ENCODE data around the gene DOCK11. TPM values are rescaled to one million over a fixed set of nuclear protein-coding genes. Genes with fewer than 3 reads are reported as not detected.

The DOCK11 gene
- total RNA-seq, 2 experiments from 2014 or later: 32.8 to 34.8 TPM

DNA sequence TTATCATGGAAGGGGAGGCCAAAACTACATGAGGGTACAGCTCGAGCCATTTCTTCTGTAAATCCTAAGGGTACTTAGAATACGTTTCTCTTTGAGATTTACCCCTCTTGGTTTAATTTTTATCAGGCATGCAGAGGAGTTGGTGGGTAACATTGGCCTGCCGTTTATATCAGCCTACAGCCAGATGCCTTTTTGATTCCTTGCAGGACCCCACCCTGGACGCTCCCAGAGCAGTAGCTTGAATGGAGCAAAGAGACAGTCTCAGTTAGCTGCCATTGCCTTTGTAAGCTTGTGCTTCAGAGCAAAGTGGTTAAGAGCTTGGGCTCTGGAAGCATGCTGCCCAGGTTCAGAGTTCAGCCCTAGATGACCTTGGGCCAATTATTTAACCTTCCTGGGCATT lies 9.0 kb downstream of the DOCK11 start:
- CTCF ChIA-PET: no interaction called here
- H3K27ac Mint-ChIP-seq: peak overlapping the region; percentile 96
- H3K9me3 Mint-ChIP-seq: no peaks in the 10 kb centered on the region
- H3K4me1 Mint-ChIP-seq (ENCODE audit: low read depth): peaks cover 59% of the 10 kb centered on the region
- no peaks in the 10 kb centered on the region for H3K27me3 Mint-ChIP-seq (ENCODE audit: low read depth)
- H3K36me3 Mint-ChIP-seq (ENCODE audit: low read depth): peaks cover 4% of the 10 kb centered on the region
- no peak overlapping the region for H3K4me3 Mint-ChIP-seq
- no peak for DNase-seq
- intact Hi-C loops (cut with micrococcal nuclease): no loop called here

DNA sequence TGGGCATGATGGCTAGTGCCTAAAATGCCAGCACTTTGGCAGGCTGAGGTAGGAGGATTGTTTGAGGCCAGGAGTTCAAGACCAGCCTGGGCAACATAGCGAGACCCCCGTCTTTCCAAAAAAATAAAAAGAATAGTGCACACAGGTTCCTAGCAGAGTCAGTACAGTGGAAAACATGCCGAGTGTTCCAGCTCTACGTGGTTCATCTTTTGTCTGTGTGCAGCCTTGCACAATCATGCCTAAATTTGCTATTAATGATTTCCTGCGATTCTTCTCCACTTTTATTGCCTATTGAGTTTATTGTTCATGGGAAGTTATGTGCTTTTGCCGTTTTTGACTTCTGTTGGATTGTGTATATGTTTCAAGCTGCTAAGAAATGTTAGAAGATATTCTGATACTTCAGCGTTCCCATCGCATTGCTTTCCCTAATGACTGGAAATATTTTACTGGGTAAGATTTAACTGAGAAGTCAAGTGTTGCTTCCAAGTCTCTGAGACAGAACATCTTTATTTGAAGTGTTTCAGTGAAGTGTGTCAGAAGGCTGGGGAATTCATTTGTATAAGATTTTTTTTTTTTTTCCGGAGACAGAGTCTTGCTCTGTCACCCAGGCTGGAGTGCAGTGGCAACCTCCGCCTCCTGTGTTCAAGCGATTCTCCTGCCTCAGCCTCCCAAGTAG lies 11.3 kb downstream of the DOCK11 start:
- intact Hi-C loops (cut with micrococcal nuclease): no loop called here
- DNase-seq: no peak
- peaks cover 4% of the 10 kb centered on the region for H3K36me3 Mint-ChIP-seq (ENCODE audit: low read depth)
- no peaks in the 10 kb centered on the region for H3K9me3 Mint-ChIP-seq
- no peak overlapping the region for H3K4me3 Mint-ChIP-seq
- no peak overlapping the region for H3K27ac Mint-ChIP-seq
- peaks cover 75% of the 10 kb centered on the region for H3K4me1 Mint-ChIP-seq (ENCODE audit: low read depth)
- CTCF ChIA-PET: no interaction called here
- H3K27me3 Mint-ChIP-seq (ENCODE audit: low read depth): no peaks in the 10 kb centered on the region

DNA sequence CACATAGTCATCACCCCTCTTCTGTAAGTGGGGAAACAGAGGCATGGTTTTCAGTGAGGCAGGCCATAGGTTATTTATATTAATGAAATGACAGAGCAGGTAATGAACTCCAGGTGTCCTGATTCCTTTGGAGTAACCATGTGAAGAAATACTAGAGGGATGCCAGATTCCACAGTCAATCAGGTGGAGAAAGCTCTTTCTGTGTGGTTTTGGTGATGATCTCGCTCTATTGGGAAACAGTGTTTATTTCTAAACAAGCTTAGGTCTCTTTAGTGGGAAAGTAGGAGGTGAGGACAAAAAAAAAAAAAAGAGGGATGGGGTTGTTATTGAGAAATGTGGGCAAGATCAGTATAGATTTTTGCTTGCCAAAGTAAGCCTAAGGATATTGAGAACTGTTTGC lies 12.2 kb downstream of the DOCK11 start:
- Mint-ChIP-seq H3K27ac (peak overlapping the region; percentile 47), H3K36me3 (ENCODE audit: low read depth) (peaks cover 4% of the 10 kb centered on the region), H3K4me1 (ENCODE audit: low read depth) (peaks cover 73% of the 10 kb centered on the region), H3K9me3 (no peaks in the 10 kb centered on the region), H3K4me3 (no peak overlapping the region), H3K27me3 (ENCODE audit: low read depth) (no peaks in the 10 kb centered on the region)
- CTCF ChIA-PET: no interaction called here
- DNase-seq: no peak
- intact Hi-C loops (cut with micrococcal nuclease): no loop called here

DNA sequence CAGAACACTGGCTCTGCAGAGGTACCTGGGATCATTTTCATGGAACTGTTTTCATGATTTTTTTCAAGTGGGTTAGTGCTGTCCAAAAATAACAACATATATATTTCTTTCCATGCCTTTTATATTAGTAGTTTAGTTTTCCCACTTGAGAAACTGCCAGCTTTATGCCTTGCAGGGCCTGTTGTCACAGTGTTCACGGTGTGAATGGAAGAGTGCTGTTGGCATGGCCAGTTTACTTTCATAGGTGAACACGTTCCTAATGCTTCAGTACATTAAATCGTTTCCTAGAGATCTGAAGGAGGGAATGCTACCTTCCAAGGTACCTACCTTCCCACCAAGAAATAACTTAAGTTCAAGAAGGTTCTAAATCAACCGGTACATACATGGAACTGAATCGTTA lies 12.6 kb downstream of the DOCK11 start:
- DNase-seq: no peak
- intact Hi-C loops (cut with micrococcal nuclease): no loop called here
- peaks cover 75% of the 10 kb centered on the region for H3K4me1 Mint-ChIP-seq (ENCODE audit: low read depth)

DNA sequence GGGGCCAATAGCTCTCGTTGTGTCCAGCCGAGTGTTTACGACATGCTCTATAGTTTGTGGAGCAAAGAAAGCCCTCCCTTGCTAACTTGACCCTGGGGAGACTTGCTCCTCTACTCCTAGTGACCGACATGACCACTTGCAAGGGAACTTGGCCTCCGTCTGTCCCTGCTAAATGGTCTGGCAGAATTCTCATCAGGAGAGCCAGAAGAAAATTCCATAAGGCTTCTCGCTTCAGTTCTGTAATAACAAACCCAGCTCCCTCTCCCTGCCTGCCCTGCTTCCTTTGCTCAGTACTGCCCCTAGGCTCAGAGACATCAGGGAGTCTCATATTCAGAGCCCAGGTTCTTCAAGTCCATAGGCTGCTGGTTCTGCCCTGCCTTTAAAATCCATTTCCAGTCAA lies 13.0 kb downstream of the DOCK11 start:
- no peaks in the 10 kb centered on the region for H3K27me3 Mint-ChIP-seq (ENCODE audit: low read depth)
- intact Hi-C loops (cut with micrococcal nuclease): no loop called here
- peaks cover 10% of the 10 kb centered on the region for H3K36me3 Mint-ChIP-seq (ENCODE audit: low read depth)
- H3K9me3 Mint-ChIP-seq: no peaks in the 10 kb centered on the region
- CTCF ChIA-PET: interaction anchor here (0.8 to 1.5 kb wide), 2 partner anchors 10 to 12 kb away, joined by 3 read pairs; no protein-coding TSS in a partner anchor
- H3K27ac Mint-ChIP-seq: no peak overlapping the region
- H3K4me1 Mint-ChIP-seq (ENCODE audit: low read depth): peaks cover 75% of the 10 kb centered on the region
- H3K4me3 Mint-ChIP-seq: no peak overlapping the region
- DNase-seq: no peak

More for the DNA sequence above, 12.6 kb downstream of the DOCK11 start:
- Mint-ChIP-seq H3K27me3 (ENCODE audit: low read depth) (no peaks in the 10 kb centered on the region), H3K9me3 (no peaks in the 10 kb centered on the region), H3K36me3 (ENCODE audit: low read depth) (peaks cover 8% of the 10 kb centered on the region), H3K27ac (no peak overlapping the region), H3K4me3 (no peak overlapping the region)
- CTCF ChIA-PET: interaction anchor here (0.8 to 1.5 kb wide), 2 partner anchors 9 to 12 kb away, joined by 3 read pairs; no protein-coding TSS in a partner anchor

DNA sequence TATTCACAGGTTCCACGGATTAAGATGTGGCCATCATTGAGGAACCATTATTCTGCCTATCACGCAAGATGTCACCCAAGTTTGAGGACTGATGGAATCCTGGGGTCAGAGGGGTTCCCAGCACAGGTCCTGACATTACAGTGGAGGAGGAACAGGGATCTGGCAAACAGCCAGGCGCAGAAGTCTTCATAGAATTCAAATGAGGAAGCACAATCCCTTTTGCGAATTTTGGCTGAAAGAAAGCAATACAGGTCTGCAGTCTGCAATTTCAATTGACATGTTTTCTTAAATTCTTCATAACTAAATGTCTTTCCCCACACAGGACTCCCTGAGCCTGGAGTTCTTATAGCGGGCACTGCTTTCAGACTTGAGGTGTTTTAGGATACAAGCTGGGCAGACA lies 14.5 kb downstream of the DOCK11 start:
- no peak for DNase-seq
- CTCF ChIA-PET: no interaction called here
- intact Hi-C loops (cut with micrococcal nuclease): no loop called here
- H3K27ac Mint-ChIP-seq: no peak overlapping the region
- H3K4me1 Mint-ChIP-seq (ENCODE audit: low read depth): peaks cover 75% of the 10 kb centered on the region
- no peaks in the 10 kb centered on the region for H3K27me3 Mint-ChIP-seq (ENCODE audit: low read depth)
- no peaks in the 10 kb centered on the region for H3K9me3 Mint-ChIP-seq
- peaks cover 22% of the 10 kb centered on the region for H3K36me3 Mint-ChIP-seq (ENCODE audit: low read depth)
- no peak overlapping the region for H3K4me3 Mint-ChIP-seq

DNA sequence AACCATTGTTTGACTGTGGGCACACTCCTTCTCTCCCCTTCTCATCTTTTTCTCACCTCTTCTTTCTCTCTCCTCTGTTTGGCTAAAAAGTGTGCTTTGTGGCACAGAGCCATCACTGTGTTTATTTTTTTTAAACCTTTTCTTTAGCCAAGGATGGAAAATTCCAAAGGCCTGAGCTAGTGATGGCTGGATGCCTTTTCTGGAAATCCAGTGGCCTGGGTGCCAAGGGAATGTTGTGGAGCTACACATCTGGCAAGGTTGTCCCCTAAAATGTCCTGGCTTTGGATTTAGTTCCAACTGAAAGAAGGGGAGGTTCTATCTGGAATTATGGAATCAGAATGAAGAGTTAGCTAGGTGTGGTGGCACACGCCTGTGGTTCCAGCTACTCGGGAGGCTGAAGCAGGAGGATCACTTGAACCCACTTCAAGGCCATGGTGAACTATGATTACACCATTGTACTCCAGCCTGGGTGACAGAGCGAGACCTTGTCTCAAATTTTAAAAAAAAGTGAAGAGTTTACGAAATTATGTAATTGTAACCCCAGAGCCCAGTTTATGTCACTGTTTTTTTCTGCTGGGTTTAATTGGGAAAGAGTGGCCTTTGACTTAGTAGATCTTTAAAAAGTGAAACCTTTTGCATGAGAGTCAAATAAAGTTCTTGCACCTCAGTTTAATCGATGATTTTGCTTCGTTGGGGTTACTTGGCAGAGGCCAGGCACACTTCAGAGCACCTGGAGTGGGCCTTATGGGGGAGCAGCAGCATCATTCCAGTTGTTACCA lies 17.7 kb downstream of the DOCK11 start:
- Mint-ChIP-seq H3K9me3 (no peaks in the 10 kb centered on the region), H3K36me3 (ENCODE audit: low read depth) (peaks cover 25% of the 10 kb centered on the region), H3K4me3 (no peak overlapping the region), H3K27ac (peak overlapping the region; percentile 36), H3K4me1 (ENCODE audit: low read depth) (peaks cover 65% of the 10 kb centered on the region), H3K27me3 (ENCODE audit: low read depth) (no peaks in the 10 kb centered on the region)
- CTCF ChIA-PET: interaction anchor here (1.0 kb wide), 1 partner anchor 87 kb away, joined by 12 read pairs; no protein-coding TSS in a partner anchor
- intact Hi-C loops (cut with micrococcal nuclease): no loop called here
- DNase-seq: no peak

DNA sequence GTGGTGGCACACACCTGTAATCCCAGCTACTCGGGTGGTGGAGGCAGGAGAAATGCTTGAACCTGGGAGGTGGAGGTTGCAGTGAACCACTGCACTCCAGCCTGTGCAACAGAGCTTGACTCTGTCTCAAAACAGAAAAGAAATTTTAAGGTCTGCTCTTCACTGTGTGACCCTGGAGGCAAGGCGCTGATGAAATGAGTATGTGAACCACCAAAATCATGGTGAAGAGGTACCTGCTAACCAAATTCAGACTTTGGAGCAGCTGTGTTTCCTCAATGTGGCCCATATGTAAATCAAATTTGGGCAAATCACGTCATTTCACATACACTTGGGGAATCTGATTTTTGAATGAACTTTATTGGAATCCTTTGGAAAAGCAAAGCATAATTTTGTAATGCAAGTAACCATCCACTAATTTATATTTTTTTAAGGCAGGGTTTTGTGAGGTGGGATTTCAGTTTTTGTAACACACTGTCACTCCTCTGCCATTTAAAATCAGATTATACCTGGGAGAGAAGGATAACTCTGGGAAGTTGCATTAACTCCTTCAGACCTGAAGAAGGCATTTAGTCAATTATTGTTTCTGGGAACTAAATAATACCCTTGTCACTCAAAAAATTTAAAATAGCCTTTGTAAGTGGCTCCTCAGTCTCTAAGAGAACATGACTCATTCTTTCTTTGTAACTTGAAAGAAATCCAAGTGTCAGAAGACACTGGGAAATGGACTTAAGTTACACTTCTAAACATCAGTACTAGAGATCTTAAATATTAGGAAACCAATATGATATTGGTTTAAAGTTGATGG lies 24.0 kb downstream of the DOCK11 start:
- peaks cover 67% of the 10 kb centered on the region for H3K4me1 Mint-ChIP-seq (ENCODE audit: low read depth)
- no peak for DNase-seq
- H3K4me3 Mint-ChIP-seq: no peak overlapping the region
- CTCF ChIA-PET: no interaction called here
- peaks cover 9% of the 10 kb centered on the region for H3K36me3 Mint-ChIP-seq (ENCODE audit: low read depth)
- intact Hi-C loops (cut with micrococcal nuclease): no loop called here
- no peaks in the 10 kb centered on the region for H3K27me3 Mint-ChIP-seq (ENCODE audit: low read depth)
- peak overlapping the region; percentile 65 for H3K27ac Mint-ChIP-seq
- H3K9me3 Mint-ChIP-seq: no peaks in the 10 kb centered on the region

DNA sequence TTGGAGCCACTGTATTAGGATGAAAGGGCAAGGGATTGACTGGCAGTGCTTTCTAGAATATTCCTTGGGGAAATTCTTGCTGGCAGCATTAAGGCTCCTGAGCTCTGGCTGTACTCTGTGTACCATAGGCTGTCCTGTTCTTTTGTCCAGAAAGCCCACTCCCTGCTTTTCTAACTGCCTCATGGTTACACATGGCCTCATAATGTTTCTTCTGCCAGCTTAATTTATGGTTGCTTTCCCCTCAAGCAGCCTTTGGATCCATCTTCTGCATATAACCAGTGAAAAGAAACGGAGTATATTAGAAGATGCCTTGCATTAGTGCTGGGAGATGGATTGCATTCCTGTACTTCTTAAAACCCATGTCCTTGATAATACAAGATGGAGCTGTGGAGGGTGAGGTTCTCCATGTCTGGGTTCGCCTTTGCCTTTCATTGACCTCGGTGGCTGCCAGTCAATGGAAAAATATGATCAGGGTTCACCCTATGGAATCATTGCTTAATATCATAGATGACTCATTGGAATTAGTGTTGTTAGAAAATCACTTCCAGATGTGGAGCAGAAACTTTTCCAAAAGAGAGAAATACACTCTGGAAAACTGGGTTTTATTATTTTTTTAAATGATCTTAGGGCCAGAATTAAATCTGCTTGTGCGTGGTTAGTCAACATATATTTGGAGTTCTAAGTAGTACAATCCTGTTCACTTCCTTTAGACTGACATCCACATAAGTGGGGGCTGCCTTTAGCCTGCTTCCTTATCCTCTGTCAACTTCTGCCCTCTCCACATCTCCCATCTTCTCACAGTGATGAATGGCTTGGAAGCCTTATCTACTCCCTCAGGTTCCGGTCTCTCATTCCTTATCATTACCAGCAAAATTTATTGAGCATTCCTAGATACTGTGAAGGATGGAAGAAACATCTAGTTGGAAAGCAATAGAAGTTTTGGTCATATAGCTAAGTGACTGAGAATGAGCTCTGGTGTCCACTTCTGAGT lies 24.9 kb downstream of the DOCK11 start:
- Mint-ChIP-seq H3K36me3 (ENCODE audit: low read depth) (no peaks in the 10 kb centered on the region), H3K9me3 (no peaks in the 10 kb centered on the region), H3K4me3 (no peak overlapping the region), H3K27ac (peak overlapping the region; percentile 65), H3K27me3 (ENCODE audit: low read depth) (no peaks in the 10 kb centered on the region), H3K4me1 (ENCODE audit: low read depth) (peaks cover 71% of the 10 kb centered on the region)
- CTCF ChIA-PET: interaction anchor here (0.9 to 2.0 kb wide), 2 partner anchors 10 to 14 kb away, joined by 3 to 4 read pairs; no protein-coding TSS in a partner anchor
- intact Hi-C loops (cut with micrococcal nuclease): no loop called here
- DNase-seq: no peak

DNA sequence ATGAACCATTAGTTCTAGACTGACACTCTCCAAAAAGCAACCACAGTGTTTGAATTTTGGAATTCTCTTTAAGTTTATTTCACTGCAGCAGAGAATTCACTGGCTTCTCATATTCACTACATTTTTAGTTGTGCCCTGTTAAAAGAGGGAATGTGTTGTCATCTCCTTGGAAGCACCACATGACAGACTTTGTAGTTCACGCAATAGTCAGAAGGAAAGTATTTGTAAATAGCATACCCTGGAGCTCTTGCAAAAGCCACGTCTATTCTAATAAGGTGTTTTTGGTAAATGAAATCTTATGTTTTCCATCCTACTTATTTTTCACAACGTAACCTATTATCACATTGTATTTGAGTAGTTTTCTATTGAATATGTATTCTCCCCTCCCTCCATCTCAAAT lies 25.8 kb downstream of the DOCK11 start:
- H3K9me3 Mint-ChIP-seq: no peaks in the 10 kb centered on the region
- H3K27ac Mint-ChIP-seq: peak overlapping the region; percentile 8
- H3K36me3 Mint-ChIP-seq (ENCODE audit: low read depth): no peaks in the 10 kb centered on the region
- intact Hi-C loops (cut with micrococcal nuclease): no loop called here
- H3K27me3 Mint-ChIP-seq (ENCODE audit: low read depth): no peaks in the 10 kb centered on the region
- H3K4me1 Mint-ChIP-seq (ENCODE audit: low read depth): peaks cover 77% of the 10 kb centered on the region
- H3K4me3 Mint-ChIP-seq: no peak overlapping the region
- CTCF ChIA-PET: interaction anchor here (0.9 to 2.0 kb wide), 2 partner anchors 9 to 13 kb away, joined by 3 to 4 read pairs; no protein-coding TSS in a partner anchor
- DNase-seq: no peak

DNA sequence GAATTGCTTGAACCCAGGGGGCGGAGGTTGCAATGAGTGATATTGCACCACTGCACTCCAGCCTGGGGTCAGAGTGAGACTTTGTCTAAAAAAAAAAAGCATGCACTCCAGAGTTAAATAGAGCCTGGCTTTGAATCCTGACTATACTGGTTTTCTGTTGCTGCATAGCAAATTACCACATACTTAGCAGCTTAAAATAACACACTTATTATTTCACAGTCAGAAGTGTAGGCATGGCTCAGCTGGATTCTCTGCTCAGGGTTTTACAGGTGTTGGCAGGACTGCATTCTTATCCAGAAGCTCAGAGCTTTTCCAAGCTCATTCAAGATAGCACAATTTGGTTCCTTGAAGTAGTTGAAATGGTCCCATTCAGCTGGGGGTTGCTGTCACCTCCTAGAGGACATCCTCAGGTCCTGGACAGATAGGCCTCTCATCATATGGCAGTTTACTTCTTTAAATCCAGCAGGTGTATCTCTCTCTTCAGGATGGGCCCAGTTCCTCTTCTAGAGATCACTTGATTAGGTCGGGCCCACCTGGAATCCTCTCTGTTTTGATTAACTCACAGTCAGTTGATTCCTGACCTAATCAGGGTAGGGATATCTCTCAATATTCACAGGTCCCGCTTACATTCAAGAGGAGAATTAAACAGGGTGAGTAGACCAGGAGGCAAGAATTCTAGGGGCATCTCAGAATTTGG lies 26.8 kb downstream of the DOCK11 start:
- DNase-seq: no peak
- H3K9me3 Mint-ChIP-seq: no peaks in the 10 kb centered on the region
- no peak overlapping the region for H3K4me3 Mint-ChIP-seq
- H3K27ac Mint-ChIP-seq: peak overlapping the region; percentile 47
- no peaks in the 10 kb centered on the region for H3K27me3 Mint-ChIP-seq (ENCODE audit: low read depth)
- H3K36me3 Mint-ChIP-seq (ENCODE audit: low read depth): no peaks in the 10 kb centered on the region
- intact Hi-C loops (cut with micrococcal nuclease): no loop called here
- H3K4me1 Mint-ChIP-seq (ENCODE audit: low read depth): peaks cover 86% of the 10 kb centered on the region
- CTCF ChIA-PET: interaction anchor here (2.0 kb wide), 1 partner anchor 12 kb away, joined by 4 read pairs; no protein-coding TSS in a partner anchor

Measured in activated naive CD4-positive, alpha-beta T cell treated with anti-CD3 and anti-CD28 coated beads for 36 hours (primary cell).